ENCODE results near the gene UBXN4.
"Not testable (repeated sequence)": the region's sequence is repeated elsewhere in the genome, so short reads cannot be mapped to it uniquely, and the experiment has no call there.

Gene UBXN4

DNA sequence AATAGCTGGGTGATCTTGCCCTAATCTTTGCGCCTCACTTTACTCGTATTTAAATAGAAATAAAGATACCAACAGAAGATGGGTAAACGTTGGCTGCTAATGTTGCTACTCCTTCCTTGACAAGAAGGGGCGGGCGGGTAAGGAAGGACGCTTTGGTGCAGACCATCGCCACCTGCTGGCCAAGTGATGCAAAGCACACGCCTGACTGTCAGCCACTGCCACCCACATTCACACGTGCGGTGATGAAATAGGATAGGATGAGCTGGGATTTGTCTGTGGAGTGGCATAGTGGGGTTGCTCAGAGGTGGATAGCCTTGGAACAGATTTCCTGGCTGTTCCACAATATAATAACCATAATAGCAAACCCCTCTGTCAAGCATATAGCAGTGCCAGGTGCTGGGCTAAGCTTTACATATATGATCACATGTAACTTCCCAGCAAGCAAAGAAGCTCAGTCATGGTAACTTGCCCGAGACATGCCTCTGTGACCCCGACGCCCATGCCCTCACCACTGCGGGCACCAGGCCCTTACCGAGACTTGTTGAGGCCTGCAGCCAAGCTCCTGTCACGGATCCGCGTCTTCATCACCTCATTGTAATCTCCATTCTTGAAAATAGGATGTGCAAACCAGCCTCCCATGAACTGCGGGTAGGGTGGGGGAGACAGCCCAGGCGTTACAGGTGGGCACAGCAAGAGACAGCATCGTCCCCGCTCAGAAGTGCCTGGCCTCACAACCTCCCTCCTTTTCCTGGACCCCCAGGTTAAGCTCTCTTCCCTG lies 56.0 kb downstream of the UBXN4 start:
- Histone ChIP-seq H3K4me3 (ENCODE audit: low read depth, low read length) (no peak overlapping the region), H3K36me3 (ENCODE audit: control insufficient read depth, insufficient read depth, low read length) (no peaks in the 10 kb centered on the region), H3K27me3 (ENCODE audit: control insufficient read depth, insufficient read depth, low read length) (no peaks in the 10 kb centered on the region), H3K9me3 (ENCODE audit: control insufficient read depth, insufficient read depth, low read length) (peaks cover 5% of the 10 kb centered on the region), H3K9ac (ENCODE audit: low read depth, low read length) (no peak overlapping the region), H3K4me1 (ENCODE audit: control insufficient read depth, insufficient read depth, low read length) (no peaks in the 10 kb centered on the region)

DNA sequence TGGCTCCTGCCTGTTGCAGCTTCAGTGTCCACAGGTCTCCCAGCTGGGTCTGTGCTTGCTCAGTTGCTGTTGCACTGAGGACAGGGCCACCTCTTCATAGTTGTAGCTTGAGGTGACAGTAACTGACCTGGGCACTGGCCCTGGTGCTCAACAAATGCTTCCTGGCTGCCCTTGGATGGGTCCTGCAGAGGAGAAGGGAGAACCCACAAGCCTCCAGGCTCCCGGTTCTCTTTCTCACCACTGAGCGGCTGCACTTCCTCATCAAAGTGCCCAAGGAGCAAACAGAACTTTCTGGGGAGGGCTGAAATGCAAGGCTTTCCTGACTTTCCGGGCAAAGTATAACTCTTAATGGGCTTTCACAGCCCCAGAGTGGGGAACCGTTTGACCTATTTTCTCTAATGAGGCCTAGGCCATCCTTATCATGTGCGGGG lies 56.6 kb downstream of the UBXN4 start:
- Histone ChIP-seq H3K27me3 (ENCODE audit: control insufficient read depth, insufficient read depth, low read length) (no peaks in the 10 kb centered on the region), H3K36me3 (ENCODE audit: control insufficient read depth, insufficient read depth, low read length) (no peaks in the 10 kb centered on the region), H3K4me1 (ENCODE audit: control insufficient read depth, insufficient read depth, low read length) (no peaks in the 10 kb centered on the region), H3K9me3 (ENCODE audit: control insufficient read depth, insufficient read depth, low read length) (peaks cover 5% of the 10 kb centered on the region), H3K9ac (ENCODE audit: low read depth, low read length) (no peak overlapping the region), H3K4me3 (ENCODE audit: low read depth, low read length) (no peak overlapping the region)

DNA sequence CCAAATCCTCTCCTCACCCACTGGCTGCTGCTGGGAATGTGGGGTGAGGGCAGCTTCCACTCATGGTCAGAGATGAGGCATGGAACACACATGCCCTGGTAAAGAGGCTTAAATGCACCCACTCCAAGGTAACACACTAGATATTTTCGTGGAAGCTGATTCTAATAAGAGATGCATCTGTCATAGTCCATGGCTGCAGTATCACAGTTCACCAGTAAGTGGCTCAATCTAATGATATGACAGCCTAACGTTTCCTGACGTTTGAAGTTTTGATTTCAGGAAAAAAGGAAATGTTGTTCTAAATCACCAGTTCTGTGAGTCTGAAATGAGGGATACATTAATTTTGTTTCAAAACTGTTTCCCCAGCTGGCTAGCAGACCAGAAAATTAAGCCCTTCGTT lies 57.1 kb downstream of the UBXN4 start:
- Histone ChIP-seq H3K9ac (ENCODE audit: low read depth, low read length) (no peak overlapping the region), H3K4me1 (ENCODE audit: control insufficient read depth, insufficient read depth, low read length) (no peaks in the 10 kb centered on the region), H3K27me3 (ENCODE audit: control insufficient read depth, insufficient read depth, low read length) (no peaks in the 10 kb centered on the region)

DNA sequence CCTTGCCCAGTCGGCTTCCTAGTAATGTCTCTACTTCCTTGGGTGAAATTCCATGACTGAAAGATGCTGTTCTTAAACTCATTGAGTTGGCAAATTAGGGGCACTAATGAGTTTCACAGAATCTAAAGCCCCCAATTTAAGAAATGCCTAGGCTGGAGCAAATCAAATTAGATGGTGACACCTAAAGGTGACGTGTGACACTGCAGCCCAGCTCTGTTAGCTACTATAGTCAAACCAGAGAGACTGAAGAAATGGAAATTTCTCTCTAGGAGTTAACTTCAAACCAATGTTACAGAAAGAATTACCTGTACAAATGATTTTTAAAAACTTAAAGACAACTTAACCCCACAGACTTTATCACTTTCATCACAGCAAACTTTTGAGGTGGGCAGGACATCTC lies 58.1 kb downstream of the UBXN4 start:
- H3K9ac ChIP-seq (ENCODE audit: low read depth, low read length), result no peak overlapping the region
- H3K27me3 ChIP-seq (ENCODE audit: control insufficient read depth, insufficient read depth, low read length), result no peaks in the 10 kb centered on the region
- peaks cover 5% of the 10 kb centered on the region for H3K9me3 ChIP-seq (ENCODE audit: control insufficient read depth, insufficient read depth, low read length)
- H3K4me1 ChIP-seq (ENCODE audit: control insufficient read depth, insufficient read depth, low read length), result no peaks in the 10 kb centered on the region
- no peak overlapping the region for H3K4me3 ChIP-seq (ENCODE audit: low read depth, low read length)
- H3K36me3 ChIP-seq (ENCODE audit: control insufficient read depth, insufficient read depth, low read length), result no peaks in the 10 kb centered on the region

More for the DNA sequence above, 57.1 kb downstream of the UBXN4 start:
- Histone ChIP-seq H3K36me3 (ENCODE audit: control insufficient read depth, insufficient read depth, low read length) (no peaks in the 10 kb centered on the region), H3K9me3 (ENCODE audit: control insufficient read depth, insufficient read depth, low read length) (peaks cover 5% of the 10 kb centered on the region), H3K4me3 (ENCODE audit: low read depth, low read length) (no peak overlapping the region)

DNA sequence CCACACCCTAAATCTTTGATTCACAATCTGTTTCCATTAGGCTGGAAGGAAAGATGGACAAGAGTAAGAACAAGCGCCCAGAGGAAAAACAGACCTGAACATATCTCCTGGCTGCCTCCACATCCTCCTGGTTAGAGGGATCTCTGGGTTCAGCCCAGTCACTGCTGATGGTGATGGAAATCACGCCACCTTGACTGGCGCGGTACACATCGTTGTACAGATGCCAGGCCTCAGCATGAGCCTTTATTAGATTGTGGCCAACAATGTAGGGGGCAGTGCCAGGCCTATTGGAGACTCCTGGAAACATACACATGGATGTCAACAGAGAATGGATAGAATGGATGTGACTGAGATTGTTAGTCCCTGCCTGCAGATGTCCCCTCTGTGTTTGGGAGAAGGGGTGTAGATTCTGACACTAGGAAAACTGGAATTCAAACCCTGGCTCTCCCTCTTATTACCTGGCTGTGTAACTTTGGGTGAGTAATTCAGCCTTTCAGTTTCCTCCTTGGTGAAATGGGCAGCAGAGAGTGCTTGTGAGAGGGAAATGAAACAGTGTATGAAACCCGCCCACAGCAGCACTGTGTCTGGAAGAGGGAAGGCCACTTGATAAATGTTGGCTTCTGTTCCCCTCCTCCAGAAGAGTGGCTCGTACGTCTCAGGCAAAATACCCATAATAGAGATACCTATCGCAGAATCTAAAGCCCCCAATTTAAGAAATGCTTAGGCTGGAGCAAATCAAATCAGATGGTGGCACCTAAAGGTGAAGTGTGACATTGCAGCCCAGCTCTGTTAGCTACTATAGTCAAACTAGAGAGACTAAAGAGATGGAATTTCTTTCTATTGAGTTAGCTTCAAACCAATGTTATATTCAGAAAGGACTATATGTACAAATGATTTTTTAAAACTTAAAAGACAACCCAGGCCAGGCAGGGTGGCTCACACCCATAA lies 59.1 kb downstream of the UBXN4 start:
- no peak overlapping the region for H3K9ac ChIP-seq (ENCODE audit: low read depth, low read length)
- no peaks in the 10 kb centered on the region for H3K27me3 ChIP-seq (ENCODE audit: control insufficient read depth, insufficient read depth, low read length)
- no peak overlapping the region for H3K4me3 ChIP-seq (ENCODE audit: low read depth, low read length)
- H3K9me3 ChIP-seq (ENCODE audit: control insufficient read depth, insufficient read depth, low read length), result peaks cover 5% of the 10 kb centered on the region
- no peaks in the 10 kb centered on the region for H3K4me1 ChIP-seq (ENCODE audit: control insufficient read depth, insufficient read depth, low read length)
- no peaks in the 10 kb centered on the region for H3K36me3 ChIP-seq (ENCODE audit: control insufficient read depth, insufficient read depth, low read length)

DNA sequence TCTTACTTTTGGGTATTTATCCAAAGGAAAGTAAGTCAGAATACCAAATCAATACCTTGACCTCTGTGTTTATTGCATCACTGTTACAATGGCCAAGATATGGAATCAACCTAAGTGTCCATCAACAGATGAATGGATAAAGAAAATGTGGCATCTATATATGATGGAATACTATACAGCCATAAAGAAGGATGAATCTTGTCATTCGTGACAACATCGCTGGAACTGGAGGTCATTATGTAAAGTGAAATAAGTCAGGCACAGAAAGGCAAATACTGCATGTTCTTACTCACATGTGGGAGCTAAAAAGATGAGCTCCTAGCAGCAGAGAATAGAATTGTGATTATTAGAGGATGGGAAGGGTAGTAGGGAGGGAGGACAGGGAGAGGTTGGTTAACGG lies 60.7 kb downstream of the UBXN4 start:
- no peak overlapping the region for H3K4me3 ChIP-seq (ENCODE audit: low read depth, low read length)

DNA sequence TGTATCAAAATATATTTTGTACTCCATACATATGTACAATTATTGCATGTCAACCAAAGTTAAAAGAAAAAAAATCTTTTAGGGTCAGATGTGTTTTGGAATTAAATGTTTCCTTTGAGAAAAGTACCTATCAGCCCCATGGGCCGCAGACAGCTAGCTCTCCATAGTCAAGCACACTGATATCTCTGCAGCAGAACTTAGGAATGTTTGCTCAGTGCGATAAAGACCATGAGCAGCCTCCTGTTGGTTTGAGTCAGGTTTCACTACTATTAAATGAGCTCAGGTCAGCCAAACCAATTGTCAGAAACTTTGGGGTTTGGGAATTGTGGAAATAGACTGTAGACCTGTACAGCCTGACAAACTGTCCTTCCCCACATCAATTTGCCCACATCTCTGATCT lies 61.6 kb downstream of the UBXN4 start:
- Histone ChIP-seq H3K36me3 (ENCODE audit: control insufficient read depth, insufficient read depth, low read length) (no peaks in the 10 kb centered on the region), H3K4me3 (ENCODE audit: low read depth, low read length) (no peak overlapping the region), H3K4me1 (ENCODE audit: control insufficient read depth, insufficient read depth, low read length) (no peaks in the 10 kb centered on the region), H3K9me3 (ENCODE audit: control insufficient read depth, insufficient read depth, low read length) (peaks cover 5% of the 10 kb centered on the region), H3K27me3 (ENCODE audit: control insufficient read depth, insufficient read depth, low read length) (no peaks in the 10 kb centered on the region), H3K9ac (ENCODE audit: low read depth, low read length) (no peak overlapping the region)

More for the DNA sequence above, 60.7 kb downstream of the UBXN4 start:
- Histone ChIP-seq H3K27me3 (ENCODE audit: control insufficient read depth, insufficient read depth, low read length) (no peaks in the 10 kb centered on the region), H3K9ac (ENCODE audit: low read depth, low read length) (no peak overlapping the region), H3K4me1 (ENCODE audit: control insufficient read depth, insufficient read depth, low read length) (no peaks in the 10 kb centered on the region), H3K36me3 (ENCODE audit: control insufficient read depth, insufficient read depth, low read length) (no peaks in the 10 kb centered on the region), H3K9me3 (ENCODE audit: control insufficient read depth, insufficient read depth, low read length) (peaks cover 5% of the 10 kb centered on the region)

DNA sequence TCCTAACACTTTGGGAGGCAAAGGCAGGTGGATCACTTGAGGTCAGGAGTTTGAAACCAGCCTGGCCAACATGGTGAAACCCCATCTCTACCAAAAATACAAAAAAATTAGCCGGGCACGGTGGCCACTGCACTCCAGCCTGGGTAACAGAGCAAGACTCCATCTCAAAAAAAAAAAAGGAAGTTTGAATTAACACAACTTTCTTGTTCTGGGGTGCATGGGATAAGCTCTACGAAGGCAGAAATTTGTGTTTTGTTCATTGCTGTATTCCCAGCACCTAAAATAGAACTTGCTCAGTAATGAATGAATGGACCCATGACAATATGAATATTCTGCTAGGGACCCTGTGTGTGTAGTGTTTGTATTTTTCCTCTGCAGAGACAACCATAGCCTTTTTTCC lies 66.2 kb downstream of the UBXN4 start:
- H3K4me3 ChIP-seq (ENCODE audit: low read depth, low read length); H3K4me1 ChIP-seq (ENCODE audit: control insufficient read depth, insufficient read depth, low read length); H3K36me3 ChIP-seq (ENCODE audit: control insufficient read depth, insufficient read depth, low read length); H3K27me3 ChIP-seq (ENCODE audit: control insufficient read depth, insufficient read depth, low read length); H3K9ac ChIP-seq (ENCODE audit: low read depth, low read length); H3K9me3 ChIP-seq (ENCODE audit: control insufficient read depth, insufficient read depth, low read length): not testable (repeated sequence)

DNA sequence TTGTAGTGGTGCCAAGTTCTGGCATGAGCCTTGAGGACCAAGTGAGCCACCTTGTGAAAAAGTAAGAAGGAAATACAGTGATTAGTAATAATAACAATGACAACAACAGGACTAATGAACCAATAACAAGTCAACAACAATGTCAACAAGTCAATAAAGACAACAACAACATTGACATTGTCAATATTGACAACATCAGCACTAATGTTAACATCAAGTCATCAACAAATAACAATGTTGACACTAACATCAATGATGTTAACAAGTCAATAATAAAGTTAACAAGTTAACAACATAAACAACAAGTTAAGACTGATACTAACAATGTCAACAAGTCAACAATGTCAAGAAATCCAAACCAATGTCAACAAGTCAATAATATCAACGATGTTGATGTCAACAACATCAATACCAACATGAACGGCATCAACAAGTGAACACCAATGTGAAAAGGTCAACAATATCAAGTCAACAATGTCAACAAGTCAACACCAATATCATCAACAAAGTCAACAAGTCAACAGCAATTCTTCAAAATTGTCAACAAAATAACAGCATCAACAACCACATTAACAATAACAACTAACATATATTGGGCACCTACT lies 71.4 kb downstream of the UBXN4 start:
- no peaks in the 10 kb centered on the region for H3K9me3 ChIP-seq (ENCODE audit: control insufficient read depth, insufficient read depth, low read length)
- H3K4me3 ChIP-seq (ENCODE audit: low read depth, low read length), result no peak overlapping the region
- no peaks in the 10 kb centered on the region for H3K36me3 ChIP-seq (ENCODE audit: control insufficient read depth, insufficient read depth, low read length)
- no peaks in the 10 kb centered on the region for H3K27me3 ChIP-seq (ENCODE audit: control insufficient read depth, insufficient read depth, low read length)
- H3K9ac ChIP-seq (ENCODE audit: low read depth, low read length), result no peak overlapping the region
- H3K4me1 ChIP-seq (ENCODE audit: control insufficient read depth, insufficient read depth, low read length), result no peaks in the 10 kb centered on the region

DNA sequence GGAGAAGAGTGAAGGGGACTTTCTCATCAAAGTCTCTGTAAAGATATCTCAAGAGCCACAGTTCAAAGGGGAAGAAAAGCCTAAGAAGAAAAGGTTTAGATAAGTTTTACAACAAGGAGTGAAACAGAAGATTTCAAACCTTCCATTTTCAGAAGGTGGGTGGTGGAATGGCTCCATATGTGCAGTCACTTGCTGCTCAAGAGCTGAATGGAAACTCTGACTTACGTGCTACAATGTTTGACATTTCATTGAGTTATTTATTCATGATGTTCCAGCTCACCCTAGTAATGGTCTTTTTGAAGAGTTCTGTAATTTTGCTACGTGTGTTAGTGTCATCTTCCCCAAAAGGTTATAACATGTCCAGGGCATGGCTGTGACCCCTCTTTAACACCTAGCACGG lies 73.6 kb downstream of the UBXN4 start:
- H3K9ac ChIP-seq (ENCODE audit: low read depth, low read length), result no peak overlapping the region
- no peaks in the 10 kb centered on the region for H3K36me3 ChIP-seq (ENCODE audit: control insufficient read depth, insufficient read depth, low read length)
- no peaks in the 10 kb centered on the region for H3K9me3 ChIP-seq (ENCODE audit: control insufficient read depth, insufficient read depth, low read length)
- no peaks in the 10 kb centered on the region for H3K4me1 ChIP-seq (ENCODE audit: control insufficient read depth, insufficient read depth, low read length)
- H3K4me3 ChIP-seq (ENCODE audit: low read depth, low read length), result no peak overlapping the region
- H3K27me3 ChIP-seq (ENCODE audit: control insufficient read depth, insufficient read depth, low read length), result no peaks in the 10 kb centered on the region

DNA sequence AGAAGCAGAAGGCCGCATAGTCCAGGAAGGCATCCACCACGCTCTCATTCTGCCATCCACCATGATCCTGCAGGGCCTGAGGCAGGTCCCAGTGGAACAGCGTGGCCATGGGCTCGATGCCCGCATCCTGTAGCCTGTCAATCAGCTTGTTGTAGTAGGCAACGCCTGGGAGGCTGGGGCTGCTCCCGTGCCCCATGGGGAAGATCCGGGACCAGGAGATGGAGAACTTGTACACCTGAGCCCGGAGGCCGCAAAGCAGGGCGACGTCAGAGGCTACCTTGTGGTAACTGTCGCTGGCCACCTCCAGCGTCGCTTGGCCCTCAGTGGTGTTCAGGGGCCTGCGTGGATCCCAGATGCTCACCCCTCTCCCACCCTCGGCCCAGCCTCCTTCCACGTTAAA lies 75.8 kb downstream of the UBXN4 start:
- Histone ChIP-seq H3K27me3 (ENCODE audit: control insufficient read depth, insufficient read depth, low read length) (no peaks in the 10 kb centered on the region), H3K4me1 (ENCODE audit: control insufficient read depth, insufficient read depth, low read length) (no peaks in the 10 kb centered on the region), H3K4me3 (ENCODE audit: low read depth, low read length) (no peak overlapping the region), H3K9ac (ENCODE audit: low read depth, low read length) (no peak overlapping the region), H3K9me3 (ENCODE audit: control insufficient read depth, insufficient read depth, low read length) (no peaks in the 10 kb centered on the region), H3K36me3 (ENCODE audit: control insufficient read depth, insufficient read depth, low read length) (no peaks in the 10 kb centered on the region)
